SU-DHL-6 (cell line): ENCODE measurements around the gene CAPG.

Source experiments
- CTCF ChIP-seq: fragments of 200-600 bp; sonication (generic); IDR thresholded peaks from one replicate; pipeline ENCODE4 v1.5.1; 2017; ENCODE audit warnings: antibody characterized with exemption, mild to moderate bottlenecking, low read length, moderate library complexity; ENCODE audit not compliant: insufficient read depth, poor library complexity, severe bottlenecking
- EZH2phosphoT487 ChIP-seq: fragments of 200-600 bp; sonication (generic), shearing (Covaris generic); conservative IDR thresholded peaks from 2 replicates; pipeline ENCODE4 v1.6.1; 2018; ENCODE audit warnings: mild to moderate bottlenecking, antibody characterized with exemption, low read length, moderate library complexity, mixed read lengths

GRCh38 chr2:85422072-85422457 lies 11.9 kb upstream of the CAPG start:
- no peak for TF ChIP-seq EZH2phosphoT487
- TF ChIP-seq CTCF = no peak
